Uterus (tissue), 2 donors: ENCODE measurements around the gene TOX2.

Source experiments
- CTCF ChIP-seq, 4 experiments: fragments of 200-600 bp in 2 of 4; fragments of 450-650 bp in 2 of 4; sonication (generic) in 2 of 4; IDR thresholded peaks; one replicate each; pipeline ENCODE4 v1.5.1; 2016 to 2019; ENCODE audit warnings: antibody characterized with exemption in 4 of 4, mild to moderate bottlenecking in 2 of 4, moderate library complexity in 1 of 4
- POLR2A ChIP-seq, 2 donors: fragments of 450-650 bp; IDR thresholded peaks; one replicate each; pipeline ENCODE4 v1.6.1; 2016; ENCODE audit warnings: antibody characterized with exemption in 2 of 2, mild to moderate bottlenecking in 1 of 2, moderate library complexity in 1 of 2

GRCh38 chr20:44067650-44068081, 153.0 kb downstream of the TOX2 start:
- no peak for TF ChIP-seq CTCF (IDR thresholded peaks at IDR 0.05)
- TF ChIP-seq POLR2A (IDR thresholded peaks at IDR 0.05), result no peak
